ENCODE results near the gene MRTFB. TPM values are rescaled to one million over a fixed set of nuclear protein-coding genes. Genes with fewer than 3 reads are reported as not detected.

MRTFB gene
- total RNA-seq, 4 donors from 2014 or later = 17.1 to 77.8 (median 21.9) TPM

- Histone ChIP-seq H3K36me3 (no peaks in the 10 kb centered on the region), H3K27me3 (peaks cover 0 to 9% (median 0%) of the 10 kb centered on the region in 4 donors), H3K27ac (peak overlapping the region in 3 of 4 donors; percentile 9 to 93 (median 83)), H3K4me1 (peaks cover 36 to 83% (median 49%) of the 10 kb centered on the region in 3 donors), H3K9me3 (no peaks in the 10 kb centered on the region), H3K4me3 (peak overlapping the region in 2 of 4 donors; percentile 9 to 98)
- 69 to 86% methylated on average over 12 of the region's 12 CpGs for WGBS, 2 donors
- intact Hi-C loops (cut with DNase I) = loop anchor here (5.0 kb wide), 1 partner anchor 222 kb away; no protein-coding TSS in a partner anchor
- TF ChIP-seq POLR2A (IDR thresholded peaks at IDR 0.05) (no peak), CTCF (IDR thresholded peaks at IDR 0.05) (no peak)
- no peak for DNase-seq
Observed at GRCh38 chr16:14304891-14305460, 233.9 kb downstream of the MRTFB start.

GRCh38 chr16:14306485-14307058 is 235.5 kb downstream of the MRTFB start:
- WGBS, 2 donors = 79 to 81% methylated on average over 9 to 10 of the region's 11 CpGs
- no peak for TF ChIP-seq CTCF (IDR thresholded peaks at IDR 0.05)
- no peak for TF ChIP-seq POLR2A (IDR thresholded peaks at IDR 0.05)
- Histone ChIP-seq H3K36me3 (no peaks in the 10 kb centered on the region), H3K27ac (peak overlapping the region; percentile 76 to 93 (median 80)), H3K9me3 (no peaks in the 10 kb centered on the region), H3K4me3 (peak overlapping the region in 1 of 4 donors; percentile 26), H3K27me3 (peaks cover 0 to 9% (median 0%) of the 10 kb centered on the region in 4 donors), H3K4me1 (peaks cover 37 to 83% (median 50%) of the 10 kb centered on the region in 3 donors)
- no peak for DNase-seq
- intact Hi-C loops (cut with DNase I) = no loop called here

- 65 to 100% methylated on average over 1 to 2 of the region's 10 CpGs for WGBS, 2 donors
- Histone ChIP-seq H3K4me3 (peak overlapping the region in 1 of 4 donors; percentile 26), H3K4me1 (peaks cover 36 to 80% (median 50%) of the 10 kb centered on the region in 3 donors), H3K36me3 (no peaks in the 10 kb centered on the region), H3K27ac (peak overlapping the region; percentile 76 to 93 (median 80)), H3K9me3 (no peaks in the 10 kb centered on the region), H3K27me3 (peaks cover 0 to 9% (median 0%) of the 10 kb centered on the region in 4 donors)
- TF ChIP-seq CTCF (IDR thresholded peaks at IDR 0.05) (no peak), POLR2A (IDR thresholded peaks at IDR 0.05) (no peak)
- intact Hi-C loops (cut with DNase I) = no loop called here
- DNase-seq = no peak
Observed at GRCh38 chr16:14307059-14307526, 236.0 kb downstream of the MRTFB start.

GRCh38 chr16:14307527-14308367 is 236.6 kb downstream of the MRTFB start:
- peak overlapping the region in 2 of 4 donors; percentile 5 to 26 for H3K4me3 ChIP-seq
- WGBS, 2 donors = 40 to 64% methylated on average over 4 to 22 of the region's 23 CpGs
- no peaks in the 10 kb centered on the region for H3K36me3 ChIP-seq
- H3K9me3 ChIP-seq = no peaks in the 10 kb centered on the region
- intact Hi-C loops (cut with DNase I) = no loop called here
- H3K4me1 ChIP-seq = peaks cover 36 to 80% (median 50%) of the 10 kb centered on the region in 3 donors
- H3K27ac ChIP-seq = peak overlapping the region; percentile 76 to 93 (median 80)
- DNase-seq = no peak
- peaks cover 0 to 3% (median 0%) of the 10 kb centered on the region in 4 donors for H3K27me3 ChIP-seq
- TF ChIP-seq POLR2A (IDR thresholded peaks at IDR 0.05) (no peak), CTCF (IDR thresholded peaks at IDR 0.05) (no peak)
